SU-DHL-6 (cell line): ENCODE data around the gene UBASH3A.

Experiments
- EZH2phosphoT487 ChIP-seq: fragments of 200-600 bp; sonication (generic), shearing (Covaris generic); conservative IDR thresholded peaks from 2 replicates; pipeline ENCODE4 v1.6.1; 2018; ENCODE audit warnings: mild to moderate bottlenecking, antibody characterized with exemption, low read length, moderate library complexity, mixed read lengths
- TF ChIP-seq, protein P1 (sequence below): fragments of 200-600 bp; sonication (generic); IDR thresholded peaks from one replicate; pipeline ENCODE4 v1.5.1; 2017; ENCODE audit warnings: antibody characterized with exemption, mild to moderate bottlenecking, low read length, moderate library complexity; ENCODE audit not compliant: insufficient read depth, poor library complexity, severe bottlenecking

DNA sequence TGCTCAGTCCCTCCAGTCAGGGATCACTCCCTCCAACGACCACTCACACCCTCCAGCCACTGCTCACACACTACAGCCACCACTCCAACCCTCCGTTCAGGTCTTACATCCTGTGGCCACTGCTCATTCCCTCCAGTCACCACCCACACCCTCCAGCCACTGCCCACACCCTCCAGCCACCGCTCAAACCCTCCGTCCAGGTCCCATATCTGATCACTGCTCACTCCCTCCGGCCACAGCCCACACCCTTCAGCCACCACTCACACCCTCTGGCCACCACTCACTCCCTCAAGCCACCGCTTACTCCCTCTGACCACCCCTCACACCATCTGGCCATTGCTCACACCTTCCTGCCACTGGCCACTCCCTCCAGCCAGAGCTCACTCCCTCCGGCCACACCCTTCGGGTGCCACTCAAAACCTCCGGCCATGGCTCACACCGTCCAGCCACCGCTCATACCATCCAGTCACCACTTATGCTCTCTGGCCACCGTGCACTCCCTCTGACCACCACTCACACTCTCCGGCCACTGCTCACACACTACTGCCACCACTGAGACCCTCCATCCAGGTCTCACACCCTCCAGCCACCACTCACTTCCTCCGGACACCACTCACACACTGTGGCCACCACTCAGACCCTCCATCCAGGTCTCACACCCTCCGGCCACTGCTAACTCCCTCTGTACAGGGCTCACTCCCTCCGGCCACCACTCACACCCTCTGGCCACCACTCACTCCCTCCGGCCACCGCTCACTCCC lies 32.6 kb upstream of the UBASH3A start:
- TF ChIP-seq, protein P1, sequence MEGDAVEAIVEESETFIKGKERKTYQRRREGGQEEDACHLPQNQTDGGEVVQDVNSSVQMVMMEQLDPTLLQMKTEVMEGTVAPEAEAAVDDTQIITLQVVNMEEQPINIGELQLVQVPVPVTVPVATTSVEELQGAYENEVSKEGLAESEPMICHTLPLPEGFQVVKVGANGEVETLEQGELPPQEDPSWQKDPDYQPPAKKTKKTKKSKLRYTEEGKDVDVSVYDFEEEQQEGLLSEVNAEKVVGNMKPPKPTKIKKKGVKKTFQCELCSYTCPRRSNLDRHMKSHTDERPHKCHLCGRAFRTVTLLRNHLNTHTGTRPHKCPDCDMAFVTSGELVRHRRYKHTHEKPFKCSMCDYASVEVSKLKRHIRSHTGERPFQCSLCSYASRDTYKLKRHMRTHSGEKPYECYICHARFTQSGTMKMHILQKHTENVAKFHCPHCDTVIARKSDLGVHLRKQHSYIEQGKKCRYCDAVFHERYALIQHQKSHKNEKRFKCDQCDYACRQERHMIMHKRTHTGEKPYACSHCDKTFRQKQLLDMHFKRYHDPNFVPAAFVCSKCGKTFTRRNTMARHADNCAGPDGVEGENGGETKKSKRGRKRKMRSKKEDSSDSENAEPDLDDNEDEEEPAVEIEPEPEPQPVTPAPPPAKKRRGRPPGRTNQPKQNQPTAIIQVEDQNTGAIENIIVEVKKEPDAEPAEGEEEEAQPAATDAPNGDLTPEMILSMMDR = no peak
- TF ChIP-seq EZH2phosphoT487 = no peak
